HEK293 (cell line): ENCODE measurements around the gene DOK4.
A peak's percentile ranks its signal among the peaks of the same experiment; 100 is the strongest.

Experiments
- CTCF ChIA-PET: fragments of 350-600 bp; formaldehyde crosslinking; extraction: SDS; loops from one replicate; lab custom pipeline; 2021; ENCODE audit warnings: antibody characterized with exemption; lab: Yijun Ruan, JAX
- POLR2A ChIA-PET: fragments of 300-600 bp; formaldehyde crosslinking; extraction: SDS; loops from one replicate; lab custom pipeline; 2020; ENCODE audit warnings: antibody characterized with exemption, inconsistent platforms; lab: Yijun Ruan, JAX
- H3K27ac ChIP-seq: fragments of 200-500 bp; sonication (Bioruptor generic); 2 replicates; pipeline ENCODE4 v1.5.1; 2014; ENCODE audit warnings: low read depth, low read length, control low read depth, inconsistent platforms; ENCODE audit errors: extremely low read depth
- H3K36me3 ChIP-seq, 2 experiments: fragments of 200-500 bp in 1 of 2; sonication (Bioruptor generic) in 1 of 2; 1 replicate in 1 of 2; 2 replicates in 1 of 2; pipeline ENCODE4 v1.5.1; 2014 to 2017; ENCODE audit warnings: inconsistent platforms in 2 of 2, low read length in 2 of 2; ENCODE audit not compliant: control insufficient read depth in 2 of 2, insufficient read depth in 1 of 2
- H3K4me1 ChIP-seq: fragments of 200-500 bp; sonication (Bioruptor generic); 2 replicates; pipeline ENCODE4 v1.5.1; 2014; ENCODE audit warnings: mild to moderate bottlenecking, low read length, inconsistent platforms; ENCODE audit not compliant: control insufficient read depth, insufficient read depth
- H3K4me3 ChIP-seq: 2 replicates; pipeline ENCODE4 v1.5.1; 2011; ENCODE audit warnings: low read depth, mild to moderate bottlenecking, control low read depth, low read length, moderate library complexity
- H3K9me3 ChIP-seq: fragments of 200-500 bp; sonication (Bioruptor generic); 2 replicates; pipeline ENCODE4 v1.5.1; 2014; ENCODE audit warnings: low read depth, low read length, inconsistent platforms; ENCODE audit not compliant: control insufficient read depth, insufficient read depth
- EGR2 ChIP-seq: fragments of 450-650 bp; formaldehyde crosslinking; IDR thresholded peaks from 2 replicates; pipeline ENCODE4 v1.5.1; 2016; ENCODE audit warnings: low read depth, missing biosample characterization, missing genetic modification characterization
- FEZF1 ChIP-seq: fragments of 450-650 bp; formaldehyde crosslinking; IDR thresholded peaks from 2 replicates; pipeline ENCODE4 v1.5.1; 2016; ENCODE audit warnings: missing biosample characterization, missing genetic modification characterization
- GLI4 ChIP-seq: fragments of 450-650 bp; formaldehyde crosslinking; IDR thresholded peaks from 2 replicates; pipeline ENCODE4 v1.5.1; 2016; ENCODE audit warnings: missing biosample characterization, missing genetic modification characterization
- HOXC10 ChIP-seq: sonication (generic); formaldehyde crosslinking; IDR thresholded peaks from 2 replicates; pipeline ENCODE4 v1.8.1; 2023; ENCODE audit warnings: mild to moderate bottlenecking, missing genetic modification reagents
- KLF8 ChIP-seq: fragments of 450-650 bp; formaldehyde crosslinking; IDR thresholded peaks from 2 replicates; pipeline ENCODE4 v1.5.1; 2016; ENCODE audit warnings: missing biosample characterization, missing genetic modification characterization
- SCRT1 ChIP-seq: fragments of 450-650 bp; formaldehyde crosslinking; IDR thresholded peaks from 2 replicates; pipeline ENCODE4 v1.5.1; 2016; ENCODE audit warnings: missing biosample characterization, missing genetic modification characterization, borderline replicate concordance
- ZNF112 ChIP-seq: fragments of 450-650 bp; formaldehyde crosslinking; IDR thresholded peaks from 2 replicates; pipeline ENCODE4 v1.5.0; 2017; ENCODE audit warnings: missing biosample characterization, missing genetic modification characterization
- ZNF169 ChIP-seq: fragments of 450-650 bp; formaldehyde crosslinking; IDR thresholded peaks from 2 replicates; pipeline ENCODE4 v1.5.1; 2016; ENCODE audit warnings: missing biosample characterization, missing genetic modification characterization
- ZNF48 ChIP-seq: fragments of 450-650 bp; formaldehyde crosslinking; IDR thresholded peaks from 2 replicates; pipeline ENCODE4 v1.5.1; 2016; ENCODE audit warnings: missing biosample characterization, missing genetic modification characterization
- ZNF530 ChIP-seq: fragments of 450-650 bp; formaldehyde crosslinking; IDR thresholded peaks from 2 replicates; pipeline ENCODE4 v1.5.1; 2016; ENCODE audit warnings: low read depth, missing biosample characterization, missing genetic modification characterization
- ZNF549 ChIP-seq: fragments of 450-650 bp; IDR thresholded peaks from 2 replicates; pipeline ENCODE4 v1.5.1; 2018; ENCODE audit warnings: missing biosample characterization, missing genetic modification characterization, mild to moderate bottlenecking, inconsistent platforms, moderate library complexity
- ZNF621 ChIP-seq: fragments of 450-650 bp; formaldehyde crosslinking; IDR thresholded peaks from 2 replicates; pipeline ENCODE4 v1.5.1; 2017; ENCODE audit warnings: missing biosample characterization, missing genetic modification characterization
- ZNF629 ChIP-seq: fragments of 450-650 bp; formaldehyde crosslinking; IDR thresholded peaks from 2 replicates; pipeline ENCODE4 v1.5.1; 2017; ENCODE audit warnings: missing biosample characterization, missing genetic modification characterization
- ZNF677 ChIP-seq: fragments of 450-650 bp; IDR thresholded peaks from 2 replicates; pipeline ENCODE4 v1.5.0; 2018; ENCODE audit warnings: missing biosample characterization, mild to moderate bottlenecking, missing genetic modification characterization, moderate library complexity
- ZNF785 ChIP-seq: fragments of 450-650 bp; formaldehyde crosslinking; IDR thresholded peaks from 2 replicates; pipeline ENCODE4 v1.5.1; 2016; ENCODE audit warnings: missing biosample characterization, missing genetic modification characterization
- ZSCAN5A ChIP-seq: fragments of 450-650 bp; formaldehyde crosslinking; IDR thresholded peaks from 2 replicates; pipeline ENCODE4 v1.5.1; 2016; ENCODE audit warnings: missing biosample characterization, missing genetic modification characterization
- TF ChIP-seq, protein P1 (sequence below): fragments of 450-650 bp; formaldehyde crosslinking; IDR thresholded peaks from 2 replicates; pipeline ENCODE4 v1.5.1; 2016; ENCODE audit warnings: missing biosample characterization, missing genetic modification characterization
- TF ChIP-seq, protein P2 (sequence below): fragments of 450-650 bp; formaldehyde crosslinking; IDR thresholded peaks from 2 replicates; pipeline ENCODE4 v1.5.1; 2017; ENCODE audit warnings: missing biosample characterization, mild to moderate bottlenecking, missing genetic modification characterization, moderate library complexity
- TF ChIP-seq, protein P3 (sequence below): fragments of 450-650 bp; formaldehyde crosslinking; conservative IDR thresholded peaks from 2 replicates; pipeline ENCODE4 v1.5.1; 2016; ENCODE audit warnings: low read depth, missing biosample characterization, missing genetic modification characterization

DOK4 gene

DNA sequence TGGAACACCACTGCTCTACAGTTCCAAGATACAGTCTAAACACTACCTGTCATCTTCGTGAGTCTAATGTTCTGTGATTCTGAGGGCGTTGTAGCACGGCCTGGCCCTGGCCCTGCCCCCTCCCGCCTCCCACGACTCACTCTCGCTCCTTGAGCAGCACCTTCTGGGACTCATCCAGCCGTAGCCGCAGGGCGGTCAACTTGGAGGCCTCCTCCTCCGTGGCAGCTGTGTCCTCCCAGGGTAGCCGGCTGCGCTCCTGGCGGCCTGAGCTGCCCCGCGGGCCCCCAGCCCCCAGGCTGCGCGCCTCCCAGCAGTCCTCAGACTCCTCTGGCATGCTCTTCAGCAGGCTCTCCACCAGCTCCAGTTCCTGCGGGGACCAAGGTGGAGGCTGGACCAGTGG, 39.5 kb upstream of the DOK4 start:
- no peak overlapping the region for H3K4me3 ChIP-seq
- TF ChIP-seq EGR2 (tag by site-specific recombination) (0 out of 2 replicates have a peak, but pooled peaks have one; percentile 17), FEZF1 (tag by site-specific recombination) (no peak)
- no peaks in the 10 kb centered on the region for H3K4me1 ChIP-seq
- H3K9me3 ChIP-seq = no peaks in the 10 kb centered on the region
- ChIA-PET CTCF (no interaction called here), POLR2A (no interaction called here)
- H3K36me3 ChIP-seq = peaks cover 0 to 4% of the 10 kb centered on the region in 2 experiments; a peak in 1 of 3 replicates
- H3K27ac ChIP-seq = no peak overlapping the region

DNA sequence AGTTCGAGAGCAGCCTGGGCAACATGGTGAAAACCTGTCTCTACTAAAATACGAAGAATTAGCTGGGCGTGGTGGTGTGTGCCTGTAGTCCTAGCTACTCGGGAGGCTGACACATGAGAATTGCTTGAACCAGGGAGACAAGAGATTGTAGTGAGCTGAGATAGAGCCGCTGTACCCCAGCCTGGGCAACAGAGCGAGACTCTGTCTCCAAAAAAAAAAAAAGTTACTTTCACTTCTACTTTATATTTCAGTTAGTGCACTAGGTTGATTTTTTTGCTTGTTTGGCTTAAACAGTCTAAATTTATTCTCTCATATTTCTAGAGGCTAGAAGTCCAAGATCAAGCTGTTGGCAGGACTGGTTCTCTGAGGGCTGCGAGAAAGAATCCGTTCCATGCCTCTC, 36.7 kb upstream of the DOK4 start:
- peaks cover 0 to 4% of the 10 kb centered on the region in 2 experiments; a peak in 1 of 3 replicates for H3K36me3 ChIP-seq
- no peaks in the 10 kb centered on the region for H3K9me3 ChIP-seq
- H3K4me3 ChIP-seq = no peak overlapping the region
- H3K27ac ChIP-seq = no peak overlapping the region
- CTCF ChIA-PET = interaction anchor here (0.5 to 2.5 kb wide), 12 partner anchors 11 to 820 kb away, joined by 3 to 16 read pairs (median 4); partner anchors contain the start of gene POLR2C
- no peak for TF ChIP-seq ZNF629
- no peak for TF ChIP-seq ZNF112 (tag by site-specific recombination)
- TF ChIP-seq, protein P1, sequence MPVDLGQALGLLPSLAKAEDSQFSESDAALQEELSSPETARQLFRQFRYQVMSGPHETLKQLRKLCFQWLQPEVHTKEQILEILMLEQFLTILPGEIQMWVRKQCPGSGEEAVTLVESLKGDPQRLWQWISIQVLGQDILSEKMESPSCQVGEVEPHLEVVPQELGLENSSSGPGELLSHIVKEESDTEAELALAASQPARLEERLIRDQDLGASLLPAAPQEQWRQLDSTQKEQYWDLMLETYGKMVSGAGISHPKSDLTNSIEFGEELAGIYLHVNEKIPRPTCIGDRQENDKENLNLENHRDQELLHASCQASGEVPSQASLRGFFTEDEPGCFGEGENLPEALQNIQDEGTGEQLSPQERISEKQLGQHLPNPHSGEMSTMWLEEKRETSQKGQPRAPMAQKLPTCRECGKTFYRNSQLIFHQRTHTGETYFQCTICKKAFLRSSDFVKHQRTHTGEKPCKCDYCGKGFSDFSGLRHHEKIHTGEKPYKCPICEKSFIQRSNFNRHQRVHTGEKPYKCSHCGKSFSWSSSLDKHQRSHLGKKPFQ (tag by site-specific recombination) = no peak
- no peak for TF ChIP-seq ZNF530 (tag by site-specific recombination)
- TF ChIP-seq ZNF549 = no peak
- TF ChIP-seq ZNF677 = no peak
- TF ChIP-seq GLI4 = no peak
- no peak for TF ChIP-seq KLF8 (tag by site-specific recombination)
- TF ChIP-seq, protein P2, sequence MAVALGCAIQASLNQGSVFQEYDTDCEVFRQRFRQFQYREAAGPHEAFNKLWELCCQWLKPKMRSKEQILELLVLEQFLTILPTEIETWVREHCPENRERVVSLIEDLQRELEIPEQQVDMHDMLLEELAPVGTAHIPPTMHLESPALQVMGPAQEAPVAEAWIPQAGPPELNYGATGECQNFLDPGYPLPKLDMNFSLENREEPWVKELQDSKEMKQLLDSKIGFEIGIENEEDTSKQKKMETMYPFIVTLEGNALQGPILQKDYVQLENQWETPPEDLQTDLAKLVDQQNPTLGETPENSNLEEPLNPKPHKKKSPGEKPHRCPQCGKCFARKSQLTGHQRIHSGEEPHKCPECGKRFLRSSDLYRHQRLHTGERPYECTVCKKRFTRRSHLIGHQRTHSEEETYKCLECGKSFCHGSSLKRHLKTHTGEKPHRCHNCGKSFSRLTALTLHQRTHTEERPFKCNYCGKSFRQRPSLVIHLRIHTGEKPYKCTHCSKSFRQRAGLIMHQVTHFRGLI (tag by site-specific recombination) = no peak
- no peak for TF ChIP-seq ZSCAN5A
- no peak for TF ChIP-seq SCRT1 (tag by site-specific recombination)
- TF ChIP-seq, protein P3, sequence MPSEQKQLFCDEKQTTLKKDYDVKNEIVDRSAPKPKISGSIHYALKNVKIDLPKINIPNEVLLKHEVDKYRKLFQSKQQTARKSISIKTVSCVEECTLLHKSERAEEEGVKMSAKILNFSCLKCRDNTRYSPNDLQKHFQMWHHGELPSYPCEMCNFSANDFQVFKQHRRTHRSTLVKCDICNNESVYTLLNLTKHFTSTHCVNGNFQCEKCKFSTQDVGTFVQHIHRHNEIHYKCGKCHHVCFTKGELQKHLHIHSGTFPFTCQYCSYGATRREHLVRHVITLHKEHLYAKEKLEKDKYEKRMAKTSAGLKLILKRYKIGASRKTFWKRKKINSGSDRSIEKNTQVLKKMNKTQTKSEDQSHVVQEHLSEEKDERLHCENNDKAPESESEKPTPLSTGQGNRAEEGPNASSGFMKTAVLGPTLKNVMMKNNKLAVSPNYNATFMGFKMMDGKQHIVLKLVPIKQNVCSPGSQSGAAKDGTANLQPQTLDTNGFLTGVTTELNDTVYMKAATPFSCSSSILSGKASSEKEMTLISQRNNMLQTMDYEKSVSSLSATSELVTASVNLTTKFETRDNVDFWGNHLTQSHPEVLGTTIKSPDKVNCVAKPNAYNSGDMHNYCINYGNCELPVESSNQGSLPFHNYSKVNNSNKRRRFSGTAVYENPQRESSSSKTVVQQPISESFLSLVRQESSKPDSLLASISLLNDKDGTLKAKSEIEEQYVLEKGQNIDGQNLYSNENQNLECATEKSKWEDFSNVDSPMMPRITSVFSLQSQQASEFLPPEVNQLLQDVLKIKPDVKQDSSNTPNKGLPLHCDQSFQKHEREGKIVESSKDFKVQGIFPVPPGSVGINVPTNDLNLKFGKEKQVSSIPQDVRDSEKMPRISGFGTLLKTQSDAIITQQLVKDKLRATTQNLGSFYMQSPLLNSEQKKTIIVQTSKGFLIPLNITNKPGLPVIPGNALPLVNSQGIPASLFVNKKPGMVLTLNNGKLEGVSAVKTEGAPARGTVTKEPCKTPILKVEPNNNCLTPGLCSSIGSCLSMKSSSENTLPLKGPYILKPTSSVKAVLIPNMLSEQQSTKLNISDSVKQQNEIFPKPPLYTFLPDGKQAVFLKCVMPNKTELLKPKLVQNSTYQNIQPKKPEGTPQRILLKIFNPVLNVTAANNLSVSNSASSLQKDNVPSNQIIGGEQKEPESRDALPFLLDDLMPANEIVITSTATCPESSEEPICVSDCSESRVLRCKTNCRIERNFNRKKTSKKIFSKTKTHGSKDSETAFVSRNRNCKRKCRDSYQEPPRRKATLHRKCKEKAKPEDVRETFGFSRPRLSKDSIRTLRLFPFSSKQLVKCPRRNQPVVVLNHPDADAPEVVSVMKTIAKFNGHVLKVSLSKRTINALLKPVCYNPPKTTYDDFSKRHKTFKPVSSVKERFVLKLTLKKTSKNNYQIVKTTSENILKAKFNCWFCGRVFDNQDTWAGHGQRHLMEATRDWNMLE (tag by site-specific recombination) = no peak
- TF ChIP-seq HOXC10 (CRISPR knock-in tag) = no peak
- TF ChIP-seq ZNF169 = no peak
- TF ChIP-seq ZNF621 (tag by site-specific recombination) = no peak
- TF ChIP-seq ZNF48 (tag by site-specific recombination) = no peak
- TF ChIP-seq ZNF785 (tag by site-specific recombination) = no peak
- TF ChIP-seq EGR2 (tag by site-specific recombination) = no peak
- POLR2A ChIA-PET = no interaction called here
- no peaks in the 10 kb centered on the region for H3K4me1 ChIP-seq
